Astrocyte (in vitro differentiated cells and primary cell): ENCODE measurements around the gene RBPMS2. TPM values are rescaled to one million over a fixed set of nuclear protein-coding genes. Genes with fewer than 3 reads are reported as not detected.

ENCODE experiments used
- DNase-seq: peaks from one replicate; pipeline ENCODE4 v3.0.0-alpha.2; 2010; ENCODE audit warnings: low read depth
- FAIRE-seq: peaks from 2 replicates; lab custom pipeline; 2011; peaks lifted over from hg19 to GRCh38; lab: Jason Lieb, UNC
- H2AFZ ChIP-seq: 2 replicates; pipeline ENCODE4 v1.6.0; 2012; ENCODE audit warnings: low read depth, low read length, inconsistent platforms
- H3K27ac ChIP-seq: 2 replicates; pipeline ENCODE4 v1.5.1; 2011; ENCODE audit warnings: low read depth, low read length, inconsistent platforms
- H3K27me3 ChIP-seq: 2 replicates; pipeline ENCODE4 v1.6.0; 2011; ENCODE audit warnings: low read length, inconsistent platforms; ENCODE audit not compliant: insufficient read depth
- H3K36me3 ChIP-seq: 2 replicates; pipeline ENCODE4 v1.5.1; 2011; ENCODE audit warnings: low read length, inconsistent platforms; ENCODE audit not compliant: insufficient read depth
- H3K4me1 ChIP-seq: 2 replicates; pipeline ENCODE4 v1.5.1; 2011; ENCODE audit warnings: low read length, inconsistent platforms; ENCODE audit not compliant: insufficient read depth
- H3K4me2 ChIP-seq: 2 replicates; pipeline ENCODE4 v1.6.0; 2012; ENCODE audit warnings: low read length, inconsistent platforms
- H3K4me3 ChIP-seq: 2 replicates; pipeline ENCODE4 v1.5.1; 2011; ENCODE audit warnings: low read depth, mild to moderate bottlenecking, low read length, inconsistent platforms; ENCODE audit not compliant: insufficient read depth
- H3K79me2 ChIP-seq: 2 replicates; pipeline ENCODE4 v1.6.0; 2012; ENCODE audit warnings: mild to moderate bottlenecking, low read length, inconsistent platforms; ENCODE audit not compliant: insufficient read depth
- H3K9ac ChIP-seq: 2 replicates; pipeline ENCODE4 v1.6.0; 2012; ENCODE audit warnings: mild to moderate bottlenecking, low read length, inconsistent platforms
- H3K9me3 ChIP-seq: 2 replicates; pipeline ENCODE4 v1.5.1; 2012; ENCODE audit warnings: low read depth, mild to moderate bottlenecking, low read length, inconsistent platforms; ENCODE audit not compliant: insufficient read depth
- H4K20me1 ChIP-seq: 2 replicates; pipeline ENCODE4 v1.6.0; 2012; ENCODE audit warnings: low read length, inconsistent platforms; ENCODE audit not compliant: insufficient read depth
- H3K27ac Mint-ChIP-seq: one replicate; pipeline ENCODE4 v1.8.0; 2021; ENCODE audit warnings: mild to moderate bottlenecking, mixed read lengths; ENCODE audit not compliant: unreplicated experiment
- H3K27me3 Mint-ChIP-seq: one replicate; pipeline ENCODE4 v1.8.0; 2021; ENCODE audit warnings: low read depth, mixed read lengths; ENCODE audit not compliant: unreplicated experiment
- H3K36me3 Mint-ChIP-seq: one replicate; pipeline ENCODE4 v1.8.0; 2021; ENCODE audit warnings: low read depth, mixed read lengths; ENCODE audit not compliant: unreplicated experiment
- H3K4me1 Mint-ChIP-seq: one replicate; pipeline ENCODE4 v1.8.0; 2021; ENCODE audit warnings: low read depth, mixed read lengths; ENCODE audit not compliant: unreplicated experiment
- H3K4me3 Mint-ChIP-seq: one replicate; pipeline ENCODE4 v1.8.0; 2021; ENCODE audit warnings: mild to moderate bottlenecking, moderate library complexity, mixed read lengths; ENCODE audit not compliant: unreplicated experiment
- H3K9me3 Mint-ChIP-seq: one replicate; pipeline ENCODE4 v1.8.0; 2021; ENCODE audit warnings: mild to moderate bottlenecking, mixed read lengths; ENCODE audit not compliant: unreplicated experiment
- EZH2 ChIP-seq: IDR thresholded peaks from 2 replicates; pipeline ENCODE4 v1.6.1; 2012; ENCODE audit warnings: mild to moderate bottlenecking, low read length, inconsistent platforms; ENCODE audit not compliant: insufficient read depth
- total RNA-seq: library from RNA; stranded (reverse); gene quantifications from 2 replicates; pipeline ENCODE4 v1.2.1, GENCODE V29; 2021
- TF ChIP-seq, protein P1 (sequence below): IDR thresholded peaks from 2 replicates; pipeline ENCODE4 v1.5.1; 2011; ENCODE audit warnings: low read depth, mild to moderate bottlenecking, inconsistent platforms, low read length, moderate library complexity; ENCODE audit not compliant: insufficient read depth

Gene RBPMS2
- total RNA-seq, 1 donor from 2014 or later: 10.6 TPM

DNA sequence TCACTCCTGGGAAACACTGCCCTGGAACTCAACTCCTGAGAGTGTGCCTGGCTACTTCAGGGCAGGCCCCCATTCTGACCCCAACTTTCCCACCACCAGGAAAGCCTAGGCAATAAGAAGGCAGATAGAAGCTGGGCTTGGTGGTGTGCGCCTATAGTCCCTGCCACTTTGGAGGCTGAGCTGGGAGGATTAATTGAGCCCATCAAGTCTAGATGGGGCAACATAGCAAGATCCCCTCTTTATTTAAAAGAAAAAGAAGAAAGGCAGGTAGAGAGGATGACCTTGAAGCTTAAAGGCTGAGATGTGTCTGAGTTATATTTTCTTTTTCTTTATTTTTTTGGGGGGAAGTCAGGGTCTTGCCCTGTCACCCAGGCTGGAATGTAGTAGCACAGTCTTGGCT is 4.2 kb upstream of the RBPMS2 start:
- Histone ChIP-seq H3K9me3 (no peaks in the 10 kb centered on the region), H4K20me1 (no peaks in the 10 kb centered on the region), H3K79me2 (no peaks in the 10 kb centered on the region), H3K4me1 (peaks cover 6% of the 10 kb centered on the region), H3K27me3 (peaks cover 7% of the 10 kb centered on the region), H2AFZ (no peak overlapping the region), H3K9ac (no peak overlapping the region), H3K4me3 (no peak overlapping the region), H3K27ac (no peak overlapping the region), H3K4me2 (no peak overlapping the region), H3K36me3 (no peaks in the 10 kb centered on the region)
- peaks cover 28% of the 10 kb centered on the region for H3K27me3 Mint-ChIP-seq
- no peak overlapping the region for H3K27ac Mint-ChIP-seq
- H3K9me3 Mint-ChIP-seq: no peaks in the 10 kb centered on the region
- H3K4me3 Mint-ChIP-seq: no peak overlapping the region
- H3K4me1 Mint-ChIP-seq: no peaks in the 10 kb centered on the region
- no peak for DNase-seq
- TF ChIP-seq, protein P1, sequence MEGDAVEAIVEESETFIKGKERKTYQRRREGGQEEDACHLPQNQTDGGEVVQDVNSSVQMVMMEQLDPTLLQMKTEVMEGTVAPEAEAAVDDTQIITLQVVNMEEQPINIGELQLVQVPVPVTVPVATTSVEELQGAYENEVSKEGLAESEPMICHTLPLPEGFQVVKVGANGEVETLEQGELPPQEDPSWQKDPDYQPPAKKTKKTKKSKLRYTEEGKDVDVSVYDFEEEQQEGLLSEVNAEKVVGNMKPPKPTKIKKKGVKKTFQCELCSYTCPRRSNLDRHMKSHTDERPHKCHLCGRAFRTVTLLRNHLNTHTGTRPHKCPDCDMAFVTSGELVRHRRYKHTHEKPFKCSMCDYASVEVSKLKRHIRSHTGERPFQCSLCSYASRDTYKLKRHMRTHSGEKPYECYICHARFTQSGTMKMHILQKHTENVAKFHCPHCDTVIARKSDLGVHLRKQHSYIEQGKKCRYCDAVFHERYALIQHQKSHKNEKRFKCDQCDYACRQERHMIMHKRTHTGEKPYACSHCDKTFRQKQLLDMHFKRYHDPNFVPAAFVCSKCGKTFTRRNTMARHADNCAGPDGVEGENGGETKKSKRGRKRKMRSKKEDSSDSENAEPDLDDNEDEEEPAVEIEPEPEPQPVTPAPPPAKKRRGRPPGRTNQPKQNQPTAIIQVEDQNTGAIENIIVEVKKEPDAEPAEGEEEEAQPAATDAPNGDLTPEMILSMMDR: no peak
- no peak for TF ChIP-seq EZH2
- no peak for FAIRE-seq
- H3K36me3 Mint-ChIP-seq: no peaks in the 10 kb centered on the region

DNA sequence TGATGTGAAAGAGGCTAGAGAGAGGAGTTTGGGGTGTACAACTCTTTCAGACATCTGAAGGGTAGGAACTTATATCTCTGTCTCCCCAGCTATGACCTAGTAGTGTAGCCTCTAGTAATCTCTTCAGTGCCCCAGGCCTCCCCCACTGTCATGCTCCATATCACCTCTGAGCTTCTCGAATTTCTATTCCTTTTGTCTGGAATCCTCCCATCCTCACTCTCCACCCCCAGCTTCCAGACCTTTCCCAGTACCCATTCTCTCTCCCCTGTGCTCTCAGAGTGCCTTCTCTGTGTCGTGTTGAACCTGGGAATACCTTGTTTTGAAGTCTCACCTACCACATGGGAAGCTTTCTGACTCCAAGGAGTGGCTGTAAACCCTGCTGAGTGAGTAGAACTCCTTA is 3.6 kb upstream of the RBPMS2 start:
- no peak overlapping the region for H3K4me3 ChIP-seq
- no peak overlapping the region for H3K9ac ChIP-seq
- TF ChIP-seq, protein P1: no peak
- no peak for TF ChIP-seq EZH2
- no peak overlapping the region for H3K4me3 Mint-ChIP-seq
- peaks cover 6% of the 10 kb centered on the region for H3K4me1 ChIP-seq
- no peaks in the 10 kb centered on the region for H3K36me3 ChIP-seq
- DNase-seq (no peak), FAIRE-seq (no peak)
- H3K27me3 ChIP-seq: peaks cover 8% of the 10 kb centered on the region
- H3K4me2 ChIP-seq: no peak overlapping the region
- no peaks in the 10 kb centered on the region for H4K20me1 ChIP-seq
- peaks cover 27% of the 10 kb centered on the region for H3K27me3 Mint-ChIP-seq
- H3K27ac Mint-ChIP-seq: no peak overlapping the region
- no peaks in the 10 kb centered on the region for H3K36me3 Mint-ChIP-seq
- no peaks in the 10 kb centered on the region for H3K79me2 ChIP-seq
- no peaks in the 10 kb centered on the region for H3K9me3 ChIP-seq
- H3K27ac ChIP-seq: no peak overlapping the region
- H2AFZ ChIP-seq: no peak overlapping the region
- H3K9me3 Mint-ChIP-seq: no peaks in the 10 kb centered on the region
- H3K4me1 Mint-ChIP-seq: no peaks in the 10 kb centered on the region

DNA sequence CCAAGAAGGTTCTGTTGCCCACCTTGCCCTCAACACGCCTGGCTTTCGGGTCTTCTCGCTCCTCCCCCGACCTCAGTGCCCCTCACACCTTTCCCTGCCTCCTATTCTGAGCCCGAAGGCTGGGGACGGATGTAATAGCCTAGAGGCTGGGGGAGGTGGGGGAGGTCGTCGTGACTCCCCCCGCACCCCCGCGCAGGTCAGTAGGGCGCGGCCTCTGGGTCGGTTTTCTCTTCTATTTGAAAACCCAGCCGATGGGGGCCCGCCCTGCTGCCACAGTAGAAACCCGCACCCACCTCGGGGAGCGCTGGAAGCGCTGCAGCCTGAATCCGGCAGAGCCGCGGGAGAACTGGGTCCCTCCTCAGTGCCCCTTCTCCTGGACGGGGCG is 1.0 kb upstream of the RBPMS2 start:
- no peak for TF ChIP-seq EZH2
- TF ChIP-seq, protein P1: no peak
- Histone ChIP-seq H4K20me1 (no peaks in the 10 kb centered on the region), H3K4me3 (peak overlapping the region; percentile 28), H3K79me2 (no peaks in the 10 kb centered on the region), H3K27ac (no peak overlapping the region), H3K9ac (no peak overlapping the region), H3K4me1 (peaks cover 6% of the 10 kb centered on the region), H3K4me2 (peak overlapping the region; percentile 85), H3K27me3 (peaks cover 11% of the 10 kb centered on the region), H3K9me3 (no peaks in the 10 kb centered on the region), H2AFZ (peak overlapping the region; percentile 63), H3K36me3 (no peaks in the 10 kb centered on the region)
- H3K4me1 Mint-ChIP-seq: peaks cover 2% of the 10 kb centered on the region
- DNase-seq: no peak
- no peaks in the 10 kb centered on the region for H3K36me3 Mint-ChIP-seq
- H3K27me3 Mint-ChIP-seq: peaks cover 23% of the 10 kb centered on the region
- H3K9me3 Mint-ChIP-seq: no peaks in the 10 kb centered on the region
- no peak overlapping the region for H3K27ac Mint-ChIP-seq
- peak overlapping the region; percentile 85 for H3K4me3 Mint-ChIP-seq
- FAIRE-seq: no peak
